SIG-M5 (cell line): ENCODE measurements around the gene SCUBE1.

Experiments
- DNase-seq: peaks from one replicate; lab custom pipeline; 2025; lab: John Stamatoyannopoulos, UW

Gene SCUBE1

DNA sequence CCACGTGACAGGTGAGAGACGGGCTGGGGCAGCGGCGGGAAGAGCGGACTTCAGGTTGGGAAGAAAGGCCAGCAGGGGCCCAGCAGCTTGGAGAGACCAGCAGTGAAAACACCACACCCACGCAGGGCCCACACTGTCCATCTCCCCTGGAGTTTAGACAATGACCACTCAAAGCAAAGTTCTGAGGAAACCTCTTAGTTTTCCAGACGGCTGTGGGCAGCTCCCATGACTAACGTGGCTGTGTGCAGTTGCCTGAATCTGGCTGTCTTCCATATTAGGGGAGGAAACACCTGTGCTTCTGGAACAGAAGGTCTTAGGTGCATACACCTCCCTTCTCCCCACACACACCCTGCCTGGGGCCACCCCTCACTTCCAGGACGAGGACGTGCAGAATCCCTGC lies 85.6 kb downstream of the SCUBE1 start:
- no peak for DNase-seq

DNA sequence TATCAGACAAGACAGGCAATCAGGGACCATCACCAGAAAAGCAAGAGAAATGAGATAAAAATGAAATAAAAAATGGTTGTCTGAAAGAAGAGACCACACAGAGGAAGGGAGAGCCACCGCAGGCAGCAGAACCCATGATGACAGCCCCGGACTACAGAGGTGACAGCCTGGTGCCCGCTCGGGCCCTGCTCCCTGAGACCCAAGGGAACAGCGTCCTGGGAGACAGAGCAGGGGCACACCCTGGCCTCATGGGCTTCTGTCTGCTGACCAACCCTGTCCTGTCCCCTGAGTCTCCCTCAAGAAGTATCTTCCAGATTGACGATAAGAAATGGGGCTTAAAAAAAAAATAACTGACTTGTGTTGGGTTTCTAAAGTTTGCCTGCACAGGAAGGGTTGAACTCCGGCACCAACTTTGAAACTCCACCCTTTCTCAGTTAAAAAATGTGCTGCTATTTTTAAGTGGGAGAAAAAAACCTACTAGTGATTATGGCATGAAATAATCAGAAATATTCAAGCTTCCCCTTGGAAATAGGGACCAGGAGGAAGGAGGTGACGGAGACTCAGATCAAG lies 86.1 kb downstream of the SCUBE1 start:
- no peak for DNase-seq

- no peak for DNase-seq
Observed at GRCh38 chr22:43256569-43256968, 86.6 kb downstream of the SCUBE1 start.

- no peak for DNase-seq
Observed at GRCh38 chr22:43255299-43255698, 87.9 kb downstream of the SCUBE1 start.

GRCh38 chr22:43253839-43254238 lies 89.3 kb downstream of the SCUBE1 start:
- DNase-seq: no peak

GRCh38 chr22:43252319-43252718 lies 90.9 kb downstream of the SCUBE1 start:
- no peak for DNase-seq

- no peak for DNase-seq
Observed at GRCh38 chr22:43249789-43250471, 93.2 kb downstream of the SCUBE1 start.

GRCh38 chr22:43247546-43248260 lies 95.5 kb downstream of the SCUBE1 start:
- DNase-seq: no peak

GRCh38 chr22:43246188-43246587 lies 97.0 kb downstream of the SCUBE1 start:
- no peak for DNase-seq

DNA sequence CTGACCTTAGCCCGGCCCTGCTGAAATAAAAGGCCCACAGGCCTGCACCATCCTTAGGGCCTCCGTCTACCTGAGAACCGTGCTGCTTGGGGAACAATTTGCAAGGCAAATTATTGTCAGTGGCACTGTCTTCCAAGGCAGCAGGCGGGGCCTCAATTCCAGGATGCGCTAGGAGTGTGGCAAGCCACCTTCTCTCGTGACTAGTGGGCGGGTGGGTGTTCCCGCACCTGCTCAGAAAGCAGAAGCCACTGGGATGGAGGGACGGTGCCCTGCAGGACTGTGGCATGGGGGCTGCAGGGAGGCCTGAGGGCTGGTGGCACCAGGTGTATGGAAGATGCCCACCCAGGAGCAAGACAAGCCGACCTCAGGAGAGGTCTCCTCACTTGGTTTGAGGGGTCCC lies 97.5 kb downstream of the SCUBE1 start:
- DNase-seq: no peak

DNA sequence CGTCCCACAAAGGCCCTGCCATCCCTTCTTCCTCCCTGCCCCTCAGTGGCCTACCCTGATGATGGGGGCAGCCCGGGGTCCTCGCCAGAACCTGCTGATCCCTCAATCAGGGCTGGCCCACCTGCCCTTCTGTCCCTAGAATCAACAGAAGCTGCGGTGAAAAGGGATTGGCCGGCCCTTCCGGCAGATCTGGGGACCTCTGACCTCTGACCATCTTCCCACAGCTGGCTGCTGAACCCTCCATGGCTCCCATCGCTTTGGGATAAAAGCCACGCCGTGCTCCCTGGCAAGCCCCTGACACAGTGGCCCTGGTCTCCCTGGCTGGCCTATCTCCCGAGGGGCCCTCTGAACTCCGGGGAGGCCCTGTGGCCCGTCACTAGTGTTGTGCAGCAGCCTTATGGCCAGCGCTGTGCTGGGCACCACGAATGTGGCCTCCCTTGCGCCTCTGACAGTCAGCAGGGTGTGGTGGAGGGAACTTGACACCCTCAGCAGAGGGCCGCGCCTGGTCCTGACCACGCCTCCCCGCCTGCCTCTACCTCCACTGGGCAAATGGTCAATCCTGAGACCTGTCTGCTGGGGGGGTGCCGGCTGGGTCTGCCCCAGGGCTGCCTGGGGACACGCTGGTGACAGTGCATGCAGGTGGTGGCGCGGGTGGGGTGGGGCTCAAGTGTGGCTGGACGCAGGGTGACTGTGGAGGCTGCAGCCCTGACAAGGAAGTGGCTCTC lies 98.2 kb downstream of the SCUBE1 start:
- DNase-seq: no peak

GRCh38 chr22:43244402-43244801 lies 98.8 kb downstream of the SCUBE1 start:
- no peak for DNase-seq

GRCh38 chr22:43243324-43243723 lies 99.8 kb downstream of the SCUBE1 start:
- DNase-seq: no peak

DNA sequence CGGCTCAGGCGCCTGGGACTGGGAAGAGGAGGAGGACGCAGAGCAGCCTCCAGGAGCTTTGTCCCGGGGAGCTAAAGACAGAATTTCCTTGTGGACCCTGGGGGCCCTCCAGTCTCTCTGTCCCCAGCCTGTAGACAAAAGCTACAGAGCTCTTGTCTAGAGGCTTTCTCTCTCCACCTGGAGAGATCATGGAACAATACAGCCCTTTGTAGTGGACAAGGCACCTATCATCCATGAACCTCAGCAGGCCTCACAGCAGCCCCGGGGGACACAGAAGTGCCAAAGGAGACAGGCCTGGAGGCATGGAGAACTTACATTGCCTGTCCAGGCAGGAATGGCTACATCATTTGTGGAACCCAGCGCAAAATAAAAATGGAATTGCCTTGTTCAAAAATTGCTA lies 100.5 kb downstream of the SCUBE1 start:
- no peak for DNase-seq

GRCh38 chr22:43241699-43242386 lies 101.3 kb downstream of the SCUBE1 start:
- DNase-seq: no peak

GRCh38 chr22:43241138-43241597 lies 102.0 kb downstream of the SCUBE1 start:
- DNase-seq: no peak

GRCh38 chr22:43240614-43241013 lies 102.6 kb downstream of the SCUBE1 start:
- DNase-seq: no peak

- DNase-seq: no peak
Observed at GRCh38 chr22:43239956-43240355, 103.2 kb downstream of the SCUBE1 start.

DNA sequence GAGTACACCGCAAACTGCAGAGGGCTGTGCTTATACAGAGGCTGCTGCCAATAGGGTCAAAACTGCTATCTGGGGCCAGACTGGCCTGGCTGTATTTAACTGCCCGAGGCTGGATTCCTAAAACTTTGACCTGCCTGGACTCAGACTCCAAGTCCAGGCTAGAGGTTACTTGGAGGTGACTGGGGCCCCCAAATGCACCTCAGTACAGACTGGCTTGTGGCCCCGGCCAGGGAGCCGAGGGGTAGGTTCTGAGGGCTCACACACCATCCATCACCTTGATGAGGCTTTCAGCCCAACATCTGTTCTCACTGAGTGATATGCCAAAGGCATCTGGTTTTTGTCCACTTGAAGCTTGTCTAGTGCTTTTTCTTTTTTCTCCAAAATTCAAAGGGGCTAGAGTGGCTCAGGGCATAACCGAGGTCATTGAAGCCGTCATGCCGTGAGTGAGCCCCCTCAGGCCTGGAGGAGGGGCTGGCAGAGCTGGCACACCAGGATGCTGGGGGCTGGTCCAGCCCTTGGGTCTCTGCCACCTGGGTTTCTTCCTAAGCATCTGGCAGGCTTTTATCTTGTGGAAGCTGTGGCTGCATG lies 103.9 kb downstream of the SCUBE1 start:
- DNase-seq: no peak

- no peak for DNase-seq
Observed at GRCh38 chr22:43238526-43239006, 104.6 kb downstream of the SCUBE1 start.

GRCh38 chr22:43237280-43237679 lies 105.9 kb downstream of the SCUBE1 start:
- no peak for DNase-seq
